GM19025 (cell line): ENCODE results near the gene ADAMTS9.
A peak's percentile ranks its signal among the peaks of the same experiment; 100 is the strongest.

Experiments
- ATAC-seq: cut with Tn5 transposase; IDR thresholded peaks from one replicate; pipeline ENCODE4 v1.9.1; 2021; ENCODE audit warnings: mild to moderate bottlenecking, low read depth, moderate library complexity; ENCODE audit not compliant: unreplicated experiment

ADAMTS9 gene

DNA sequence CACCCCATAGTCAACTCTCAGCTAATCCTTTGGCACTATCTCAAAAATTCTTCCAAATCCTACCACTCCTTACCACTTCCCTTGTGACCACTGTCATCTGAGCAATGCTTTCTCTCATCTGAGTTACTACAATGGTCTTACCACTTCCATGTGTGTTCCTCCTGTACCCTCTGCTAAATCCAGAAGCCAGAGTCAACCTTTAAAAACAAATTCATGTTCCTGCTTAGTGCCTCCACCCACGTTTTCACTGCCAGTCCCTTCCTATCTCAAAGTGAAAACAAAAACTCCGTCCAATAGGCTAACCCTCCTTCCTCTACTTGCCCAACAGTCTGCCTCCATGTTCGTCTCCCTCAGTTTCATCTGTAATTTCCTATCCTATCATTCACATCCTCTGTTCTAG lies 109.0 kb downstream of the ADAMTS9 start:
- no peak for ATAC-seq

- ATAC-seq, result no peak
These were observed 109.6 kb downstream of the ADAMTS9 start for GRCh38 chr3:64578062-64578770.

DNA sequence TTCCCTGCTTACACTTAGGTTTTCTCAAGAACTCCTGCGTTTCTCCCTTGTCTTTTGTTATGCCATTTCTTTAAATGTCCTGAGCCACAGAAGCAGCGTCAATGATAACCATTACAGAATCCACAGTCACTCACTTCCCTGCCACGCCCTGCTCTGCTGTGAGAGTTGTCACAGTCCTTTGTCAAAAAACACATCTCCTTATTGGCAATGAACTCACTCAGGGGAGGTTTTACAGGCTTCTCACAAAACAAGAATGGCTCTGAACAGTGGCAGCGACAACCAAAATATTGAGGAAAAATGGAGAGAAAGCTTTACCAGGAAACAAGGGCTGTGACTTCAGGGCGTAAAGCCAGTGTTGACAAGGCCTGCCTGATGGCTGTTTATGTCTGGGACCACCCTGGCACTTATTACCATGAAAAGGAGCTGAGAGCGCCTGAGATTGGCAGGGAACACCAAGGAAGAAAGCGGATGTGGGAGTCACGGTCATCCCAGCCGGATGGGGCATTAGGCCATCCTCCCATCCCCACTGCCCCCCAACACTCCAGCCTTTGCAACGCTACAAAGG lies 111.5 kb downstream of the ADAMTS9 start:
- no peak for ATAC-seq

DNA sequence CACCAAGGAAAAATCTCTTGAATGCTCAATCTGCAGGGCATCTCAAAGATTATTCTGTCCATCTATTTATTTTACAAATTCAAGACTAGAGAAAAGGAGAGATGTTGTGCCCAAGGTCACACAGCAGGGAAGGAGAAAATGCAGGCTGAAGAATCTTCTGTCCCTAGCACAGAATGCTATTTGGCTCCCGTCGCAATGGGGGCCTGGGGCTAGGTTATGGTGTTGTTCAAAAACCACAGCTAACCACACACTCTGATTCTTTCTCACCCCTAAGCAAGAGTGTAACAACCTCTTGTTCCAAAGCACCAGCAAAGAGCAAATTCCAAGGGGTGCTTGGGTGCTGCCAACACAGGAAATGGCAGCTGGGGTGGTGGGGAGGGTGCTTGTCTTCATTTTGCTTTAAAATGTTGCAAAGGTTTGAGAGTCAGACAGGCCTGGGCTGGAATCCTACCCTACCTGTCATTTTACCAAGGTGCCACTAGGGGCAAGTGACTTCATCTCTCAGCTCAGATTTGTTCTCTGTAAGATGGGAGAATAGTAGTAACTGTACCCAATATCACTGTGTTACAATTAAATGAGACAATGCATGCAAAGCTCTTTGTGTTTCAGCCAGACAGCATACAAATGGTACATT lies 112.5 kb downstream of the ADAMTS9 start:
- peak; percentile 58 for ATAC-seq

DNA sequence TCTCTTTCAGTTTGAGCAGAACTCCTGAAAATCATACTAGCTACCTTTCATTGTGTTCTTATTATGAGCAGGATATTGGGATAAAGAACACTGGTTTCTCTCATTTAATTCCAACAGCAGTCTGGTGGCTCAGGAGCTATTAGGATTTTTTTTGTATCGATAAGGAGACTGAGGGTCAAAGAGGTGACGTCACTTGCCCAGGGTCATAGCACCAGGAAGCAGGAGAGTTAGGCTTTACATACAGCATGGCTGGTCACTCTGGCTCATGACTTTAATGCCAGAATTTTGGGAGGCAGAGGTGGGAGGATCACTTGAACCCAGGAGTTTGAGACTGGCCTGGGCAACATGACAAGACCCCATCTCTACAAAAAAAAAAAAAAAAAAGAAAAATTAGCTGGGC lies 113.6 kb downstream of the ADAMTS9 start:
- ATAC-seq, result no peak

- ATAC-seq, result no peak
These were observed 115.8 kb downstream of the ADAMTS9 start for GRCh38 chr3:64571982-64572381.

DNA sequence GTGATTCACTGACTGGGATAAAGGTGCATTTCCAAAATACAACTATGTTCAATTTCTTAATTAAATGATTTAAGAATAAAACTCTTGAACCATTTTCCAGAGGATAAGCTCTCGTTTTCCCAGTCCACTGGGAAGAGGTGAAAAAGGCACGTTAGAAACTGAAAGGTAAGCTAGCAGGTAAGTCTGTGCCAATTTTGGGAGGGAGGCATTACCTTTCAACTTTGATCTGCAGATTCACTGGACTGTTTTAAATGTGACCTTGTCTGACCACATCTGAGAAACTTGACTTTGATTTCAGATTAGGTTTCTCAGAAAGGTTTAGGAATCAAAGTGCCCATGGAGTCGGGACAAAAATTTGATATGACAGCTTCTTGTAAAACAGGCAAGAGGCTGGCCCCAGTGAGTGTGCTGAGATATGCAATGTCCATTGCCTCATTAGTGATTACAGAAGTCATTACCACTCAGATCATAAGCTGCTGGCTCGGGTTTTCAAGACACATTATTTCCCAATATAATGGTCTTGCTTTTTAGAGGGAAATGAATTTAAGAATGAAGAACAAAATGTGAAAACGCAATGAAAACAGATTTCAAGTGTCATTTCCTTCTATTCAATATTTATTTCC lies 118.8 kb downstream of the ADAMTS9 start:
- no peak for ATAC-seq

- ATAC-seq, result no peak
These were observed 120.9 kb downstream of the ADAMTS9 start for GRCh38 chr3:64566859-64567258.

- no peak for ATAC-seq
These were observed 124.0 kb downstream of the ADAMTS9 start for GRCh38 chr3:64563751-64564150.

DNA sequence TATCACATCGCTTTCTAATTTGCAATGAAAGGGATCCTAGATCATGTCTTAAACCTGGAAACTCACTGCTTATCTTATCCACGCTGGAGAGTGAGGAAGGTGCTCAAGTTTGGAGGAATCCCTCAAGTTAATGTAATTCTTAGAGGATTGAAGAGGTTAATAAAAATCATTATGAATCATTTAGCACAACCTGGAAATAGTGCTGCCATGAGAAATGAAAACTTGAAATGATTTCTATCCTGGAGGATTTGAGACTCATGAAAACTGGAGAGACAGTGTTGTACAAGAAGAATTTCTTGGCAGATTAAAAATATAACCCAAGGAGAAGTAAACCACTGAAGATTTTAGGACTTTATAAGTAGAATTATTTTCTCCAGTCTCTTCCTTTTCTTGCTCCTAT lies 125.9 kb downstream of the ADAMTS9 start:
- no peak for ATAC-seq

GRCh38 chr3:64561325-64561843 lies 126.4 kb downstream of the ADAMTS9 start:
- ATAC-seq, result no peak

- ATAC-seq, result no peak
These were observed 127.0 kb downstream of the ADAMTS9 start for GRCh38 chr3:64560791-64561190.

DNA sequence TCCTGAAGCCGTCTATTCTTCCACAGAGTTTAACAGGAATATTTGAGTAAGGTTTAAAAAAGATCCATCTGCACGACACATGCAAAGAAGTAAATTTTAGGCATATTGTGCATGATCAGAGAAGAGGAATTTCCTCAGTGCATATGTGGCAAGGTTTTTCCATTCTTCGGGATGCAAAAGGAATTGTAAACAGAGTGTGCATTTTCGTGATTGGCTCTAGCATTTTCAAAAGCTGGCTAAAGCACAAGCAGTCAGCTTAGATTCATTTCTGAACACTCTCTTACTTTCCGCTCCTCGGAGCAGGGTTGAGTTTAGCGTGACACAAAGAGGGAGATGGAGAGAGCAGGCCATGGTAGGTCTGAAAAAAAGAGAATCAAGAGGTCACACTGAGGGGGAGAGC lies 128.2 kb downstream of the ADAMTS9 start:
- no peak for ATAC-seq

DNA sequence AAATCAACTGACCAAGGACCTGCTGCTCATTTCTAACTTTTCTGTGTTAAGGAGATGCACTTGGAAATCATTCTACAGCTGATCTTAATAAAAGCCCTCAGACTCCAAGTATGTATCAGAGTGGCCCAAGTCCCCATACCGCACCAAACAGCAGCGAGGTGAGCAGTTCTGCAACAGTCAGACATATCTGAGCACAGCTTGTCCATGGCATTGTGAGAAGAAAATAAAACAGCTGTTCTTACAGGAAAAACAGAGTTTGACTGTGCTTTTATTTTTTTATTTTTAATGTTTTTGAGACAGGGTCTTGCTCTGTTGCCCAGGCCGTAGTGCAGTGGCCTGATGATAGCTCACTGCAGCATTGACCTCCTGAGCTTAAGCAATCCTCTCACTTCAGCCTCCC lies 131.8 kb downstream of the ADAMTS9 start:
- ATAC-seq, result no peak

DNA sequence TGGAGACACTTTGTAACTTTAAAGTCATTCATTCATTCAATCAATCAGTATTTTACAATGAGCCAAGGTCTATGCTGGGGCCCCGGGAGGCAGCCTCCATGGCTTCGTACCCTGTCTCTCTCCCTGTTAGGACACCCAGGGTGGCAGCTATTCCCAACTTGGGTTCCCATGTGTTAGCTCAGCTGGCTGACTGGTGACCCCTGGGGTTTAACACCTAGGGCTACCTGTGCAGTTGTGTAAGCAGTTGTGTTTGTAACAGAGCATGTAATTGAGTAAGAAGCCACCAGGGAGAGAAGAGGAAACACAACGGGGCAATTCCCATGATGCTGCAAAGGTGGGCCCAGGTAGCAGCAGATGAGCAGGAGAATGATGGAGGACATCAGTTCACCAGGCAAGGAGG lies 132.4 kb downstream of the ADAMTS9 start:
- ATAC-seq, result no peak

GRCh38 chr3:64554096-64554920 lies 133.5 kb downstream of the ADAMTS9 start:
- ATAC-seq, result no peak

DNA sequence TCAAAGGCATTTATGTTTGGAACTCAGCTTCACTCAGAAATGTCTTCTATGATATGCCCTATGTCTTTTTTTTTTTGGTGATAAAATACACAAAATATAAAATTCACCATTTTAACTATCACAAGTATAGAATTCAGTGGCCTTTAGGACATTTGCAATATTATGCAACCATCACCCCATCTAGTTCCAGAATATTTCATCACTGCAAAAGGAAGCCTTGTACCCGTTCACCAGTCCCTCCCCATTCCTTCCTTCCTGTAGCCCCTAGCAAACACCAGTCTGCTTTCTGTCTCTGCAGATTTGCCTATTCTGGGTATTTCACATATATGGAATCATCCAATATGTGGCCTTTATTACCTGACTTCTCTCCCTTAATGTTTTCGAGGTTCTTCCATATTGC lies 134.8 kb downstream of the ADAMTS9 start:
- no peak for ATAC-seq

DNA sequence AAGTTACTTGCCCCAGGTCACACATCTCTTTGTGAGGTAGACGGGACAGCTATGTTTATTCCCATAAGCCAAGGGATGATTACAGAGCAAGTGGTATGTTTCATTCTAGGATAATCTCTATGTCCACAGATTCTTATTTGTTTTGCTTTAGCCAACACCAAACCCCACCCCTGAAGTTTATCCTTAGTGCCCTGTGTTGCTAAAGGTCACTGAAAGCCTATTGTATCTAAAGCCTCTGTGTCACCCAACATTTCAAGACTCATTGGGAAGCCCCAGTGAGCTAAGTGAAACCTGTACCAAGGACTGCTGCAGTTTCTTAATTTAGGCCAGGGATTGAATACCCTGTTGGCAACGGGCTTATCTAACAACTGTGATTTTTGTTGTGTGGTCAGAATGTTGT lies 135.6 kb downstream of the ADAMTS9 start:
- ATAC-seq, result no peak

DNA sequence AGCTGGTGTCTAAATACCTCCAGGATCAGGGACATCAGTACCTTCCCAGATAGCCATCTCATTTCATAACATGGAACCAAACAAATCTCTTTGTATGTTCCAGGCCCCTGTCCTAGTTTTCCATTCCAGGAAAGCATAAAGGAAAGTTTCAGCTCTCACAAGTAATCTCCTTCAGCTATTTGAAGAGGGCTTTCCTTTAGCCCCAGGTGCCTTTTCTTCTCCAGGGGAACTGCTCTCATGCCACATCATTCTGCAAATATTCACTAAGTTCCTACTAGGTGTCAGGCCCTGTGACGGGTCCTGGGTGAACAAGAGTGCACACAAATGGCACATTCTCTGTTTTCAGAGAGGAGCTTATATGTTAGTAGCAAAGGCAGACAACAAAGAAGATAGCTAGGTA lies 136.1 kb downstream of the ADAMTS9 start:
- ATAC-seq, result no peak

DNA sequence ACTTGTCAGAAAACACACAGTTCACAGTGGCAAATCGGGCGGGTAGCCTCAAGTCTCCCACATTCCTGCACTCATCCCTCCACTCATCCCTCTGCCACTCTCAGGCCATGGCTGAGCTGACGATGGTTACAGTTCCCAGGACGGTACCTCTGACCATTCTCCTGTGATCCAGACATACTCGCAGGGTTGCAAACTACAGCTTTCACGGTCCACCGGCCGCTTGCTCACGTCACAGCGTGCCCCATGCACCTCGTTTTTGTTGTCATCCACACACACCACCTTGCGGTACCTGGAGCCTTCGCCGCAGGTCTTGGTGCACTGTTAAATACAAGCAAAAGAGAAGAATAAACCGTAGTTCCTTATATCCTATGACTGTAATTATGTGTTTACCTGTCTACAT lies 137.1 kb downstream of the ADAMTS9 start:
- no peak for ATAC-seq

DNA sequence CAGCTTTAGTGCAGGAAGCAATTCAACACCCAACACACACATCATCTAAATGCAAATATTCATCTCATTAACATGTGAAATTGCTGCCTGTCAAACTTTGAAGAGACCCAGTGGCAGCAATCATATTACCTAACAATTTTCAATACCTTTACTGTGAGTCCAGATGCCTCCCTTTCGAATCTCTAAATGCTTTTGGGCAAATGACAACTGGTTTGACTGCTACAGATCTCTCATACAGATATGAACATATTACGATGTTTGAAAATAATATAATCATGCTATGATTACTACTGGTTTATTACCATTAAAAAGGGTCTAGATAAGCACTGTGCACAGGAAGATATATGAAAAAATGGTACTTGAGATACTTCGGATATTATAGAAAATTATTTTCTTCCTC lies 137.9 kb downstream of the ADAMTS9 start:
- no peak for ATAC-seq
